SU-DHL-6 (cell line): ENCODE data around the gene TMC6.

ENCODE experiments used
- CTCF ChIP-seq: fragments of 200-600 bp; sonication (generic); IDR thresholded peaks from one replicate; pipeline ENCODE4 v1.5.1; 2017; ENCODE audit warnings: antibody characterized with exemption, mild to moderate bottlenecking, low read length, moderate library complexity; ENCODE audit not compliant: insufficient read depth, poor library complexity, severe bottlenecking
- EZH2phosphoT487 ChIP-seq: fragments of 200-600 bp; sonication (generic), shearing (Covaris generic); conservative IDR thresholded peaks from 2 replicates; pipeline ENCODE4 v1.6.1; 2018; ENCODE audit warnings: mild to moderate bottlenecking, antibody characterized with exemption, low read length, moderate library complexity, mixed read lengths

DNA sequence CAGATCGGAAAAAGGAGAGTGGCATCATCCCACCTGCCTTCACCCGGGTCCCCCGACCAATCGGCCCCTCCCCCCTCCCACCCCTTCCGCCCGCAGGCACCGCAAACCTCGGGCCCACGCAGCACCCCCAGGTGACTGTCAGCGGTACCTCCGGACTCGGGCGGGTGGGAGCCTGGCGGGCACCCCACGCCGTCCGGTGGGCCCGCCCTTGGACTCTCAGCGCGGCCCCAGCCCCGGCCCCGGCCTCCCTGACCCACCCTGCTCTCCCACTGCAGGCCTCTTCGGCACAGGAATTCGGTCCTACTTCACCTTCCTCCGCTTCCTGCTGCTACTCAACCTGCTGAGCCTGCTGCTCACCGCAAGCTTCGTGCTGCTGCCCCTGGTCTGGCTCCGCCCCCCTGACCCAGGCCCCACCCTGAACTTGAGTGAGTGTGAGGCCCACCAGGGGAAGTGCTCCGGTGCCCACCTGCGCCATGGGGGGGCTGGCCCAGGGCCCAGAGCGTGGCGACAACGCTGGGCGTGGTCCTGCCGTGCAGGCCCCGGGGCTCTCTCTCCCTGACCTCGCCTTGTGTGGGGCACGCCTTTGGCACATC is 3.6 kb upstream of the TMC6 start:
- TF ChIP-seq CTCF (no peak), EZH2phosphoT487 (no peak)
